Smooth muscle cell of bladder (primary cell): ENCODE data around the gene MSL1. TPM values are rescaled to one million over a fixed set of nuclear protein-coding genes. Genes with fewer than 3 reads are reported as not detected.

Experiments used
- total RNA-seq: library from RNA; depleted of rRNA; stranded (reverse); fragments of >200 nt; gene quantifications from 2 replicates; pipeline ENCODE4 v1.2.3, GENCODE V29; 2014

The MSL1 gene
- 30.2 and 38.6 TPM in 2 replicates for total RNA-seq

GRCh38 chr17:40121181-40122135 lies at the start of gene MSL1:
MSL1 (plus strand) TSS chr17:40121971; CDS start chr17:40122613, 642 bp downstream.

DNA sequence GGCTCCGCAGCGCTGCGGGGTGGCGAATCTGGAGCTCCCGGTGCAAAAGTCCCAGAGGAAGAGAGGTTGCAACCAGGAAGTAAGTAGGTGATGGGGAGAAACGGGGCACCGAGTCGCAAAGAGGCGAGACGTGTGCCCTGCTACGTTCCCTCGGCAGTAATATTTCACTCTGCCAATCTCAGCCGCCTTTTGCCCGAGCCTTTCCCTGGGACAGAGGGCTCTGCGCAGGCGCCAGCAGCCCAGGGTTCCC lies 21.4 kb upstream of the MSL1 start, which contains the start of gene NR1D1:
Gene NR1D1, minus strand, starts transcription at position 171 of the 250 bp plus-strand sequence. CDS start 495 bp downstream, outside the sequence.

DNA sequence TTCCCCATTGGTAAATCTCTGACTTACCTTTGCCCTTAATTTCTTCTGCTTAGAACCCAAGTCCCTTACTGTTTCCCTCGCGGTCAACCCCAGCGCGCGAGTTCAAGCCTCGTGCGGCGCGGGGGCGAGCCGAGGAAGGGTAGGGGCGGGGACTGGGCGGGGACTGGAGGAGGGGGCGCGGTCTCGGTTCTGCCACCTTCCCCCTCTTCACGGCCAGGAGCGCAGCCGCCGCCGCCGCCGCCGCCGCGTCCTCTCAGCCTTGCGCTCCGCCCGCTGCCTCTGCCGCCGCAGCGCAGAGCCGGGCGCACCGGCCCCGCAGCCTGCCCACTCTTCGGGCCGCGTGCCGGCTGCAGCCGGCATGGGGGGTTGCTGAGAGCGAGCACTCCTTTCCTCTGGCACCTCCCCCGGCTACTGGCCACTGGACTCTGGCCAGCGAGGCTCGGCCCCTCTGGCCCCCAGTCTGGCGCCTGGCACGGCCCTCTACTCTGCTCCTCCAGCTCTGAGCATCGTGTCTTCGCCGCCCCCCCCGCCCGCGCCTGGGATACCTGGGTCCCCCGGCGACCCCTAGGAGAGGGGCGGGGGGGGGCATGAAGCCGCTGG lies 55.6 kb downstream of the MSL1 start, which contains the start of gene RAPGEFL1:
Gene RAPGEFL1, plus strand, starts transcription at position 196 of the 600 bp plus-strand sequence. Its CDS starts 392 bp downstream, at position 588.

Other genes starting within 250 kb of the MSL1 start
- gene GSDMB, start 203.3 kb upstream of the MSL1 start, total RNA-seq: 3.0 and 8.9 TPM in 2 replicates
- gene ORMDL3, start 194.4 kb upstream of the MSL1 start, total RNA-seq: 57.9 and 89.4 TPM in 2 replicates
- gene LRRC3C, start 194.2 kb upstream of the MSL1 start, total RNA-seq: not detected in 2 replicates
- gene GSDMA, start 159.0 kb upstream of the MSL1 start, total RNA-seq: not detected in 2 replicates
- gene PSMD3, start 141.2 kb upstream of the MSL1 start, total RNA-seq: 76.9 and 83.2 TPM in 2 replicates
- 0.37 and 0.71 TPM in 2 replicates for gene CSF3, start 106.5 kb upstream of the MSL1 start, total RNA-seq
- 21.5 and 25.7 TPM in 2 replicates for gene MED24, start 67.6 kb upstream of the MSL1 start, total RNA-seq
- gene THRA, start 59.0 kb upstream of the MSL1 start, total RNA-seq: 18.9 and 27.4 TPM in 2 replicates
- 0.85 and 1.3 TPM in 2 replicates for gene NR1D1, start 21.4 kb upstream of the MSL1 start, total RNA-seq
- 19.1 and 20.8 TPM in 2 replicates for gene CASC3, start 18.6 kb downstream of the MSL1 start, total RNA-seq
- 1.00 and 1.8 TPM in 2 replicates for gene RAPGEFL1, start 55.5 kb downstream of the MSL1 start, total RNA-seq
- 3.6 and 4.6 TPM in 2 replicates for gene WIPF2, start 97.3 kb downstream of the MSL1 start, total RNA-seq
- gene CDC6, start 165.9 kb downstream of the MSL1 start, total RNA-seq: 1.4 and 1.8 TPM in 2 replicates
- 4.7 and 6.9 TPM in 2 replicates for gene RARA, start 187.2 kb downstream of the MSL1 start, total RNA-seq
- gene GJD3, start 242.8 kb downstream of the MSL1 start, total RNA-seq: 1.8 and 2.0 TPM in 2 replicates